HCT116 (cell line): ENCODE data around the gene TAF4B. TPM values are rescaled to one million over a fixed set of nuclear protein-coding genes. Genes with fewer than 3 reads are reported as not detected.

Experiments
- ATAC-seq: fragments of 200-7000 bp; cut with Tn5 transposase; 2 replicates; pipeline ENCODE4 v1.9.1; 2020; ENCODE audit warnings: mild to moderate bottlenecking, moderate library complexity
- BruUV-seq: library from RNA; stranded (reverse); fragments of 400-500 nt; replicated peaks from 2 replicates; lab custom pipeline; 2021; lab: Mats Ljungman, UMichigan
- CTCF ChIA-PET: fragments of 300-600 bp; sonication (Branson Sonifier 250); formaldehyde crosslinking; loops from one replicate; lab custom pipeline; 2021; ENCODE audit warnings: antibody characterized with exemption; lab: Charles Lee
- POLR2A ChIA-PET: fragments of 300-600, 350-600 bp; sonication (Branson Sonifier 250); formaldehyde crosslinking; loops from one replicate; lab custom pipeline; 2021; ENCODE audit warnings: antibody characterized with exemption; lab: Charles Lee
- RAD21 ChIA-PET, 2 experiments: fragments of 300-600 bp; sonication (Branson Sonifier 250); formaldehyde crosslinking; loops; one replicate each; lab custom pipeline; 2023; ENCODE audit warnings: low total read pairs in 2 of 2; ENCODE audit not compliant: uncharacterized antibody in 2 of 2, unreplicated experiment in 2 of 2, low non-redundant PET in 1 of 2; lab: Charles Lee
- DNase-seq: peaks from one replicate; pipeline ENCODE4 v3.0.0-alpha.2; 2010; ENCODE audit warnings: low read depth, low spot score
- H2AFZ ChIP-seq: fragments of 200-600 bp; shearing (Covaris generic), sonication (generic); 2 replicates; pipeline ENCODE4 v1.6.1; 2017; ENCODE audit warnings: low read depth, mixed run types, mixed read lengths, antibody characterized with exemption, low read length; ENCODE audit not compliant: poor library complexity, severe bottlenecking
- H3K27ac ChIP-seq: 2 replicates; pipeline ENCODE4 v1.5.1; 2012; ENCODE audit warnings: low read depth, low read length
- H3K27me3 ChIP-seq: fragments of 200-600 bp; sonication (generic); 2 replicates; pipeline ENCODE4 v1.6.1; 2016; ENCODE audit warnings: mixed run types, low read length, mixed read lengths; ENCODE audit not compliant: insufficient read depth
- H3K36me3 ChIP-seq, 2 experiments: fragments of 200-500 bp in 1 of 2; fragments of 200-600 bp in 1 of 2; sonication (Bioruptor generic) in 1 of 2; sonication (generic) in 1 of 2; 2 replicates each; pipeline versions ENCODE4 v1.5.1 to v1.6.1; 2014 to 2016; ENCODE audit warnings: low read length in 2 of 2, inconsistent platforms in 1 of 2, mixed read lengths in 1 of 2, mixed run types in 1 of 2; ENCODE audit not compliant: insufficient read depth in 2 of 2, control insufficient read depth in 1 of 2
- H3K4me1 ChIP-seq, 2 experiments: fragments of 200-600 bp in 1 of 2; sonication (generic) in 1 of 2; 2 replicates each; pipeline versions ENCODE4 v1.5.1 to v1.6.1; 2012 to 2017; ENCODE audit warnings: low read length in 2 of 2, inconsistent platforms in 1 of 2, mild to moderate bottlenecking in 1 of 2, mixed read lengths in 1 of 2, mixed run types in 1 of 2, moderate library complexity in 1 of 2; ENCODE audit not compliant: insufficient read depth in 2 of 2, control insufficient read depth in 1 of 2
- H3K4me2 ChIP-seq: fragments of 200-600 bp; sonication (generic); 2 replicates; pipeline ENCODE4 v1.6.1; 2017; ENCODE audit warnings: mixed run types, low read length, mixed read lengths
- H3K4me3 ChIP-seq, 2 experiments: fragments of 200-600 bp in 1 of 2; sonication (generic) in 1 of 2; replicated peaks in 1 of 2; 2 replicates each; pipeline ENCODE4 v1.5.1; 2011 to 2016; ENCODE audit warnings: low read length in 2 of 2, control low read depth in 1 of 2, low read depth in 1 of 2, mild to moderate bottlenecking in 1 of 2, mixed read lengths in 1 of 2, mixed run types in 1 of 2
- H3K79me2 ChIP-seq: fragments of 200-600 bp; sonication (generic); 2 replicates; pipeline ENCODE4 v1.6.1; 2017; ENCODE audit warnings: mild to moderate bottlenecking, mixed run types, low read length, moderate library complexity, mixed read lengths; ENCODE audit not compliant: insufficient read depth
- H3K9ac ChIP-seq: fragments of 200-600 bp; sonication (generic); 2 replicates; pipeline ENCODE4 v1.6.1; 2016; ENCODE audit warnings: low read length, mixed read lengths
- H3K9me2 ChIP-seq: fragments of 200-600 bp; sonication (generic), shearing (Covaris generic); 2 replicates; pipeline ENCODE4 v1.6.1; 2017; ENCODE audit warnings: mixed run types, mild to moderate bottlenecking, moderate library complexity; ENCODE audit not compliant: insufficient read depth
- H3K9me3 ChIP-seq, 2 experiments: fragments of 200-500 bp in 1 of 2; fragments of 200-600 bp in 1 of 2; sonication (Bioruptor generic) in 1 of 2; sonication (generic) in 1 of 2; 2 replicates each; pipeline ENCODE4 v1.6.1; 2014 to 2017; ENCODE audit warnings: low read length in 2 of 2, mixed read lengths in 2 of 2, inconsistent platforms in 1 of 2, low read depth in 1 of 2, mild to moderate bottlenecking in 1 of 2, mixed run types in 1 of 2, moderate library complexity in 1 of 2; ENCODE audit not compliant: control insufficient read depth in 1 of 2, insufficient read depth in 1 of 2
- H4K20me1 ChIP-seq: fragments of 200-600 bp; sonication (generic), shearing (Covaris generic); 2 replicates; pipeline ENCODE4 v1.6.1; 2017; ENCODE audit warnings: mixed run types, mild to moderate bottlenecking, moderate library complexity; ENCODE audit not compliant: insufficient read depth
- ATF3 ChIP-seq: IDR thresholded peaks from 2 replicates; pipeline ENCODE4 v1.6.1; 2012
- CBX3 ChIP-seq: IDR thresholded peaks from 2 replicates; pipeline ENCODE4 v1.6.1; 2012; ENCODE audit warnings: low read depth
- CTCF ChIP-seq, 3 experiments: fragments of 200-600 bp in 1 of 3; sonication (generic) in 1 of 3; IDR thresholded peaks in 2 of 3; conservative IDR thresholded peaks in 1 of 3; 2 replicates each; pipeline ENCODE4 v1.5.1; 2012 to 2017; ENCODE audit warnings: low read depth in 2 of 3, low read length in 2 of 3, antibody characterized with exemption in 1 of 3, borderline replicate concordance in 1 of 3, control low read depth in 1 of 3, mild to moderate bottlenecking in 1 of 3, mixed read lengths in 1 of 3, mixed run types in 1 of 3, moderate library complexity in 1 of 3; ENCODE audit not compliant: insufficient read depth in 1 of 3
- EGR1 ChIP-seq: IDR thresholded peaks from 2 replicates; pipeline ENCODE4 v1.6.1; 2012; ENCODE audit warnings: low read depth
- ELF1 ChIP-seq: IDR thresholded peaks from 2 replicates; pipeline ENCODE4 v1.6.1; 2012; ENCODE audit warnings: low read depth, borderline replicate concordance
- FOSL1 ChIP-seq: IDR thresholded peaks from 2 replicates; pipeline ENCODE4 v1.6.1; 2012; ENCODE audit warnings: low read depth
- MAX ChIP-seq: IDR thresholded peaks from 2 replicates; pipeline ENCODE4 v1.6.1; 2012
- POLR2AphosphoS5 ChIP-seq: IDR thresholded peaks from 2 replicates; pipeline ENCODE4 v1.6.1; 2011; ENCODE audit warnings: mild to moderate bottlenecking, low read depth, low read length, moderate library complexity
- RAD21 ChIP-seq: IDR thresholded peaks from 2 replicates; pipeline ENCODE4 v1.6.1; 2012; ENCODE audit warnings: low read depth, mild to moderate bottlenecking
- SP1 ChIP-seq: IDR thresholded peaks from 2 replicates; pipeline ENCODE4 v1.6.1; 2012; ENCODE audit warnings: low read depth
- TCF7L2 ChIP-seq: IDR thresholded peaks from 2 replicates; pipeline ENCODE4 v1.7.0; 2011; ENCODE audit warnings: borderline replicate concordance, inconsistent platforms; ENCODE audit not compliant: insufficient read depth, insufficient read length; ENCODE audit errors: extremely low read depth
- ZBTB33 ChIP-seq: IDR thresholded peaks from 2 replicates; pipeline ENCODE4 v1.6.1; 2011; ENCODE audit warnings: mild to moderate bottlenecking, low read length, moderate library complexity; ENCODE audit not compliant: insufficient replicate concordance; ENCODE audit errors: extremely low read depth
- intact Hi-C: fragments of 100-400 bp; cut with micrococcal nuclease; formaldehyde crosslinking; loops from 2 replicates; pipeline ENCODE4 v1.10.0; 2022
- total RNA-seq: library from RNA; stranded (reverse); gene quantifications from one replicate; pipeline ENCODE4 v1.2.1, GENCODE V29; 2021; ENCODE audit not compliant: unreplicated experiment

TAF4B gene
- total RNA-seq, 1 experiment from 2014 or later: 17.8 TPM

GRCh38 chr18:26208977-26209376 is 17.3 kb upstream of the TAF4B start:
- no peaks in the 10 kb centered on the region for H3K36me3 ChIP-seq
- ATAC-seq (no peak), DNase-seq (no peak)
- TF ChIP-seq CBX3 (no peak), TCF7L2 (no peak), ELF1 (no peak), RAD21 (no peak), ZBTB33 (no peak), EGR1 (no peak), POLR2AphosphoS5 (no peak), MAX (no peak)
- no peak overlapping the region for H3K27ac ChIP-seq
- intact Hi-C loops: no loop called here
- H3K4me2 ChIP-seq: no peak overlapping the region
- ChIA-PET RAD21 (no interaction called here), POLR2A (no interaction called here), CTCF (no interaction called here)
- BruUV-seq: no TSS peak
- H3K9ac ChIP-seq: no peak overlapping the region
- H3K9me3 ChIP-seq: no peaks in the 10 kb centered on the region
- no peaks in the 10 kb centered on the region for H4K20me1 ChIP-seq
- H3K9me2 ChIP-seq: no peaks in the 10 kb centered on the region
- H3K4me3 ChIP-seq: no peak overlapping the region
- peaks cover 0 to 7% of the 10 kb centered on the region in 2 experiments; a peak in 1 of 4 replicates for H3K4me1 ChIP-seq
- no peaks in the 10 kb centered on the region for H3K79me2 ChIP-seq
- H2AFZ ChIP-seq: no peak overlapping the region
- no peaks in the 10 kb centered on the region for H3K27me3 ChIP-seq

- no peaks in the 10 kb centered on the region for H3K27me3 ChIP-seq
- no peaks in the 10 kb centered on the region for H3K36me3 ChIP-seq
- no peaks in the 10 kb centered on the region for H3K9me3 ChIP-seq
- H3K4me1 ChIP-seq: peaks cover 0 to 7% of the 10 kb centered on the region in 2 experiments; a peak in 1 of 4 replicates
- no peaks in the 10 kb centered on the region for H3K79me2 ChIP-seq
- ChIA-PET RAD21 (no interaction called here), POLR2A (no interaction called here), CTCF (no interaction called here)
- no peak overlapping the region for H3K9ac ChIP-seq
- H3K4me3 ChIP-seq: no peak overlapping the region
- BruUV-seq: no TSS peak
- H3K9me2 ChIP-seq: no peaks in the 10 kb centered on the region
- no peaks in the 10 kb centered on the region for H4K20me1 ChIP-seq
- H3K27ac ChIP-seq: no peak overlapping the region
- intact Hi-C loops: no loop called here
- H3K4me2 ChIP-seq: no peak overlapping the region
- no peak overlapping the region for H2AFZ ChIP-seq
- ATAC-seq (no peak), DNase-seq (no peak)
- TF ChIP-seq CBX3: no peak
- TF ChIP-seq CTCF (IDR thresholded peaks at IDR 0.05 in 2 of 3, conservative IDR thresholded peaks at IDR 0.05 in 1 of 3; ENCODE audit: borderline replicate concordance in 1 of 3, insufficient read depth in 1 of 3, low read depth in 2 of 3, low read length in 2 of 3): no peak
- no peak for TF ChIP-seq SP1
- no peak for TF ChIP-seq FOSL1
- no peak for TF ChIP-seq MAX
- TF ChIP-seq ATF3: no peak
Observed at GRCh38 chr18:26210147-26210546, 16.1 kb upstream of the TAF4B start.
